GM19035 (cell line): ENCODE data around the gene DPYD.

Experiments
- ATAC-seq: cut with Tn5 transposase; IDR thresholded peaks from one replicate; pipeline ENCODE4 v1.9.1; 2021; ENCODE audit not compliant: unreplicated experiment

The DPYD gene

DNA sequence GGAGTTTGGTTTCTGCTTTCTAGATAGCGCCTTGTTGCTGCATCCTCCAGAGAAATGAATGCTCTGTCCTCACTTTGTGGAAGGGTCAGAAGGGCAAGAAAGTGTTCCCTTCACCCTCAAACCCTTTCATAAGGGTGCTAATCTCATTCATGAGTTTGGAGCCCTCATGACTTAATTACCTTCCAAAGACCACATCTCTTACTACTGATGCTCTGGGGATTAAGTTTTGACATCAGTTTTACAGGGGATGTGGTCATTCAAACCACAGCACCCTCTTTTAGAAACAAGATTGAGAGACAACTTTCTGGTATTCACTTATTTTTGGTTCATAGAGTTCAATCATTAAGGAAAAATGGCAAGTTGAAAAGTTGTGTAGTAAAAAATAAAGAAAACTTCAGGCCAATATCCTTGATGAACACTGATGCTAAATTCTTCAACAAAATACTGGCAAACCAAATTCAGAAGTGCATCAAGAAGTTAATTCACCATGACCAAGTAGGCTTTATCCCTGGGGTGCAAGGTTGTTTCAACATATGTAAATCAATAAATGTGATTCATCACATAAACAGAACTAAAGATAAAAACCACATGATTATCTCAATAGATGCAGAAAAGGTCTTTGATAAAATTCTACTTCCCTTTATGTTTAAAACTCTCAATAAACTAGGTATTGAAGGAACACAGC lies 757.1 kb downstream of the DPYD start:
- no peak for ATAC-seq

DNA sequence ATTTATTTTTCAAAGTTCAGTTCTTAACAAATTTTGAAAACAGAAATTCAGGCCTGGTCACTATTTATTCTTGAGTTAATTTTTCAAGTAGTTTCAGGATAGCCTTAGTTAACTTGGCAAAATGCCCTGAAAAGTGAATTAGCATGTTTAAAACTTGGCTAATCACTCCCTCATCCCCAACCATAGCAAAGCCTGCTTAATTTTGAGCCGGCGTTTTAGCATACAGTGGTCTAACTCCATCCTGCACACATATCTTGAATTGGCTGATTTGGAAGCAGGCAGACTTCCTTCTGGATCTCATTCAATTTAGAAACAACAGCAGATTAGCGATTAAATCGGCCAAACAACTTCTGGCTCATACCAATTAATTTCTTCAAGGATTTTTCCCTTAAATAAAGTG lies 760.0 kb downstream of the DPYD start:
- ATAC-seq, result no peak

DNA sequence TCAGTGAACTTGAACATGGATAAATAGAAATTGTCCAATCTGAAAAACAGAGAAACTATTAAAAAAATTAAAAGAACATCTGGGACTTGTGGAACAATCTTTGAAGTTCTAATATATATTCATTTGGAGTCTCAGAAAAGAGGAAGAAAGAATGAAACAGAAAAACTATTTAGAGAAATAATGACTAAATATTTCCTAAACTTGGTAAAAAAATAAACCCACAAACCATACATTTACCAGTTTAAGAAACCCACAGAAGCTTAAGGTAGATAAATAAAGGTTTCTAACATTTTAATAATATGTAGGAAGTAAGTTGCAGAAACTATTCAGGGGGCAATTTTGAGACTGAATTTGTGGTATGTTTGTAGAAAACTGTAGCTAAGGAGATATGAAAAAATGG lies 761.5 kb downstream of the DPYD start:
- peak; percentile 59 for ATAC-seq

DNA sequence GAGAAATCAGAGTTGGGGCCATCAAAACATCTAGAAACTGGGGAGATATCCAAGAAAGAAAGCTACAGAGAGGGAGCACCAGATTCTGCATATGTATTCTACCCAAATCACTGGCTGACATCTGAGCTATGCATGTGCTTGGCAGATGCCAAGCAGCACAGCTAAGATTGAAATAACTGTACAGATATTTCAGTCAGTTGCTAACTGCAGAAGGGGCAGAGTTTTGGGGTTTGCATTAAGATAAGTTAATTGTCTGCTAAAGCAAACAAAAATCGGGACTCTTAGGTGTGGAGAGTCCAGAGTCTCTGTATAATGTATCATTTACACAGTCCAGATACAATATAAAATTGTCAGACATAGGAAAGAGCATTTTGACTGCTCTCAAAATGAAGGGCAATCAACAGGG lies 762.1 kb downstream of the DPYD start:
- peak; percentile 20 for ATAC-seq

DNA sequence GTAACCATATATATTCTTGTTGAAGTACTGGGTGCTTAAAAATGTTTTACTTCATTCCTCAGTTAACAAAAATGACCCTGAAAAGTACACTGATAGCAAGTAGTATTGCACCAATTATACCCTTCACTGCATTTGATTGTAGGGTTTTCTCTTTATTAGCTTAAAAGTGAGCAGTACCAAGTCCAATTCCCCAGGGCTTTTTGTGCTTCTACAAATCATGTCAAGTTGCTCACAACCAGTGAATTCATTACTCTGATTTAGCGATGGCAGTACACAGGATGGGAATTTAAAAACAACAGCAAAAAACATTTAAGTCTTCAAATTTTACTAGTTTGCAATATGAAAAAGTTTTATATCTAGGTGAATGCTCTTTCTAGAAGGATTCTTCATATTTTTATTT lies 762.8 kb downstream of the DPYD start:
- ATAC-seq, result no peak

GRCh38 chr1:97151651-97152050 lies 769.2 kb downstream of the DPYD start:
- no peak for ATAC-seq

- no peak for ATAC-seq
Observed at GRCh38 chr1:97145321-97145956, 775.4 kb downstream of the DPYD start.

DNA sequence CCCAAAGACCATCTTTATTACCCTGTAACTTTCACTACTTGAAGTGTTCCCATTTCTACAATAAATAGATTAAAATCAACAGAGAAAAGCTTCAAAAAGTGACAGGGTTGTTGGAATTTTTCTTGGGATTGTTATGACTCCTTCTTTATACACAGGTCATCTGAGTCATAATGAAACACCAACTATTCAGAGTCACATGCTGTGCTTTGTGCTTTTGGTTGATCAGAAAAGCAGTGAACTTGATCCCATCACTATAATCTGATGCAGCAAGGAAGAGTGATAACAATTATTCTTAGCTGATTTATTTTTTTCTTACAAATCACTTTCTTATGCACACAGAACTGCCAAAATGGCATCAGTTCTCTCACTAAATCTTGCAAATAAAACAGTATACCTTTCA lies 776.3 kb downstream of the DPYD start:
- ATAC-seq, result no peak

DNA sequence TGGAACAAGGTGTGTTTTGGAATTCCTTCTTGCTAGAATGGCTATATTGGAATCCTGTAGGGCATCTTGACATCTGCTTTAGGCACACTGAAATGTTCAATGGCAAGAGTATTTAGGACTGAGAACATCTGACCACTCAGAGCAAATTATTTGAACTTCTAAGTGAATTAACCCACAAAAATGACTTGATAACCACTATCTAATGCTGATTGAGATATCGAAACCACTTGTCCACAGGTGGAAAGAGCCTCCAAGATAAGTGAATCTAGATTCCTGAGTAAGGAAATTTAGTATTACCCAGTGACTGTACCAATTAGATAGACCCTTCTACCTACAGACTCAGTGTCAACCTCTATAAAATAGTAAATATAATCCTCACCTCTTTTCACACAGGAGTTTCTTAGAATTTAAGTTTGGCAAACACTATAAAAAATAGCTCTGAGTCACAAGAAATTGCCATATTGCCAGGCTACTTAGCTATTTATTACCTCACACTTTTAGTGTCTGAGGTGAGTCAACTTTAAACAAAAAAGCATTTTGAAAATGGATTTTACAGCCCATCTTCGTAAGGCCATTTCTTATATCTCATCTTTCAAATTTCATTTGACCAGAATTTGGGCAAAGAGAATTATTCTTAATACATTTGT lies 777.5 kb downstream of the DPYD start:
- no peak for ATAC-seq

- ATAC-seq, result no peak
Observed at GRCh38 chr1:97140611-97141010, 780.2 kb downstream of the DPYD start.

DNA sequence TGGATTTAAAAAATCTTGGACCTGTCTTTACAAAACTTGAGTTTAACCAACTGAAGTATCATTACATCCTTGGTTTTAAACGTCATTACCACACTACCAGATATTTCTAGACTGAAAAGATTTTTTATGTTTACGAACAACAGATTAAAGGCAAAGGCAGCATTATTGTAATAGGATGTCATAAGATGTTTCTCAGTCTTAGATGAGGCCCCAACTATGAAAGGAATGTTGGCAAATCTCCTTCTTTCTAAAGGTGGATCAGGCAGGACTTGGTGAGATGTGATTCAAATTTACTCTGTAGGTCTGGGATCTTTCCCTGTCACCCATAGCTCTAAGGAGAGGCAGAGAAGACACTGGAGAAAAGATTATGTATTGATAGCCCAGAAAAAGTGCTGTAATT lies 781.3 kb downstream of the DPYD start:
- ATAC-seq, result no peak

DNA sequence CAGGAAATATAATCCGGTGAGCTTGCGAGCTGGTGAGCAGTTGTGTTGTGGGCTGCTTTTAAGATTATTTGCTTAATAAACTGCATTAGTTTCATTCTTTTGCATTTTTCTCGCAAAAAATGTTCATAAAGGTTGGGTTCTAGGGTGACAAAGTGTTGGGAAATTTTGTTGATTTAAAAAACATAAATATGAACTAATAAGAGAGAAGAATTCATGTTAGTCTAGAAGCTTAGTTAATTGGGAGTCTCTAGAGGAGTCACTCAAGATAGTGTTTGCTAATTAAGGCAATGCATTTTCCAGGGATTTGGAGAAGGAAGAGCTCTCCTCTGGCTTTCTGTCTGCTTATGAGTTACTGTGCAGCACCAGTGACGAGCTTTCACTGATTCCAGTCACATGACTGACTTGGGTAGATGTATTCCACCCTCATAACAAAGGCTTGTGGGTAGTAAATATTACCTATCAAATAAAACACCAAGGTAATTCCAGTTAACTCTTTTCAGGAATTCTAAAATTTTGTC lies 782.3 kb downstream of the DPYD start:
- ATAC-seq, result no peak

GRCh38 chr1:97137862-97138514 lies 782.8 kb downstream of the DPYD start:
- ATAC-seq, result peak; percentile 96

- no peak for ATAC-seq
Observed at GRCh38 chr1:97136996-97137395, 783.8 kb downstream of the DPYD start.

DNA sequence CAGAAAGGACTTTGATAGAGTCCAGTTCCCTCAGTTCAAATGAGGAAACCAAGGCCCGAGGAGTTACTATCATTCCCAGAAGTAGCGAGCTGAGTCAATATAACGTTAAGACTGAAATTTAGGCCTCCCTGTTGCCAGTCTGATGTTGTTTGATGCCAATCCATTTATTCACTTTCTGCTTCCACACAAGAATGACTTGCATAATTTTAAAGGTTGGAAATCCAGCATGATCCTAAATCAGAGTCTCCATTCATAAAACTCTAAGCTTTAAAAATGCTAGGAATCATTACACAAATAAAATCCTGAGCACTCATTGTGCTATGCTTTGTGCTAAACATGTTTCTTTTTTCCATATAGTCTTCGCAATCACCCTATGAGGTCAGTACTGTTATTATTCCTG lies 784.9 kb downstream of the DPYD start:
- no peak for ATAC-seq

DNA sequence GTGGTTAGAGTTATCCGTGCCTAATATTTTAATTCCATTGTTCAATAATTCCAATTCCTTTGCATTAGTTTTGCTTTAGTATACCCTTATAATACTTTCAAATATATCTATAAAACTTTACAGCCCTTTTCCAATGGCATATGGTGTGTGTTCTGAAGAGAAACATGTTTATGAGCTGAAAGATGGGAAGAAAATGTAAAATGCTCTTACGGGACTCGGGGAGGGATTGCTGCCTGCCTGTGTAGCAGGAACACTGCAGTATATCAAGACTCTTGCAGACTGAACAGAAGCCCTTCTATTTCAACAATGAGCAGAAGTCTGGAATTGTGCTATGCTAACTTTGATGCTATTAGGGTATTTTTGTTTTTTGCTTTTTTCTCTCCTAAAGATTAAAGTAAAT lies 792.4 kb downstream of the DPYD start:
- ATAC-seq, result no peak

GRCh38 chr1:97123717-97124431 lies 797.0 kb downstream of the DPYD start:
- ATAC-seq, result no peak

DNA sequence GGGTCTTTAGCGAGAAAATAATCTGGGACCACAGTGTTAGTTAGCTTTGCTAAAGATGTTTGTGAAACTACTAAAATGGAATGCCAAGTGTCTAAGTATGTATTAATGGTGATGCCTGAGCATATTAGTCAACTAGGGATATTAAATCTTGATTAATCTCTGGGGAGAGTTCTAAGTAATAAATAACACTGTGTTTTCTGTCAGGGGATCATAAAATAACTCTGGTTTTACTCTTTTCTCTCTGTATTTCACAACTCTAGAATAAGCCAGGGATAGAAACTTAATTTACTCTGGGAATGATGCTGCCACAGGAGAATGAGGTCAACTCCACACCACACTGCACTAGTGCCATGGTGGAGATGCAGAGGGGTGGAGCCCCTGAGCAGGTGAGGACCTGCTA lies 800.0 kb downstream of the DPYD start:
- ATAC-seq, result no peak

- ATAC-seq, result no peak
Observed at GRCh38 chr1:97119260-97120158, 801.3 kb downstream of the DPYD start.

DNA sequence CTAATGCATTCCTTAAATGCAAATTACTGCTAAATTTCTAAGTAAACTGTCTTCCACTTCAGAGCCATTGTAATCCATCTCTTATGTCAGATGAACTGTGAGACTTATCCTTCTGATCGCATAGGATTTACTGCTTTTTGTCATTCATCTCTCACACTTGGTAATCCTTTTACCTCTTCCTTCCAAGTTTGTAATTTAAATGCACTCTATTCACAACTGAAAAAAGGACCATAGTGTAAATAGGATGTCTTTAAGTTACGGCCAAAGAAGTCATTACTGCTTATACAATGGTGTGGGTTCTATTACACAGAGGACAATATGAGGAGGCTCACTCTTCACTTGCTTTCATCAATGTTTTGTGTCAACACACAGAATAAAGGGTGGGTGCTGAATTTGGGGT lies 806.0 kb downstream of the DPYD start:
- no peak for ATAC-seq
